ENCODE results near the gene INPP5K.
A peak's percentile ranks its signal among the peaks of the same experiment; 100 is the strongest.

Gene INPP5K

DNA sequence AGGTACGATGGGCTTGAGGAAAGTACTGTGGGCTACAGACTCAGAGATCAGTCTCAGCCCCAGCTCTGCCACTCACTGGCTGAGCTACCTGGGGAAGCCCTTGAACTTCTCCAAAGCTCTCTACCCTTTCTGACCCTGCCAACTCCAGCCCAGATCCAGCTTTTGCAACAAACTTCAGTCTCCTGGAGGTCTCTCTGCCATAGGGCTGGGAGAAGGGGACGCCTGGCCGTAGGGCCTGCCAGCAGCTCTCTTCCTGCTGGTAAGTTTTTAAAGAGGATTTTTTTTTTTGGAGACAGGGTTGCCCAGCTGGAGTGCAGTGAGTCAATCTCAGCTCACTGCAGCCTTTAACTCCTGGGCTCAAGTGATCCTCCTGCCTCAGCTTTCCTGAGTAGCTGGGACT, 11.5 kb downstream of the INPP5K start:
- no peak for DNase-seq

DNA sequence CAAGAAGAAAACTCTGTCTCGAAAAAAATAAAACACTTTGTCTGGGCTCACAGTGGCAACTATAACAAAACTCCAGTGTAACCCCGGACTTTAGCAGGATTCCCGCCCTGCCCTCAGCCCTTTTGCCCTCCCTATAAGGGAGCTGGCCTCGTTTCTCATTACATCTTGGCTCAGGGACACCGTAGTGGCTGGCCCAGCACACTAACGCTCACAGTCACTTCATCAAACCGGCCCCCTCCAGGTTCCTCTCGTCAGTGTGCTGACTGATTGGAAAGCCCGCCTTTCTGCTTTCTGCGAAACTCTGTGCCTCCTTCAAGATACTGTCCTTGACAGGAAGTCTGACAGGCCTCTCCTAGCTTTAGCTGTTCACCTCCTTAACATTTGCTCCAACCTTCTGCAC, 12.7 kb downstream of the INPP5K start:
- DNase-seq: no peak

DNA sequence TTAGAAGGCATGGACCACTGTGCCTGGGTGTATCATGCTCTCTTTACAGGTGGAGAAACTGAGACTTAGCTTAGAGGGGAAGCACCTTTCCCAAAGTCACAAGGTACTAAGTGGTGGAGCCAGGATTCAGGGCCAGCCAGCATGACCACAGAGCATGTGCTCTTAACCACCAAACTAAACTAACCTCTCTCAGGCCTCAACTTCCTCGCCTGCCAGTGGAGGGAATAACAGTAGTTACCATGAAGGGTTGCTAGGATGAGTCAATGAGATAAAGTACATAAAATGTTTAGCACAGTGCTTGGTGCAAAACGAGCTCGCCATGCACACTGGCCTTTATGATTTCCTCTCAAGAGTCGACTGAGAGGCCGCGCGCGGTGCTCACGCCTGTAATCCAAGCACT, 17.5 kb downstream of the INPP5K start:
- DNase-seq: peak; percentile 68

DNA sequence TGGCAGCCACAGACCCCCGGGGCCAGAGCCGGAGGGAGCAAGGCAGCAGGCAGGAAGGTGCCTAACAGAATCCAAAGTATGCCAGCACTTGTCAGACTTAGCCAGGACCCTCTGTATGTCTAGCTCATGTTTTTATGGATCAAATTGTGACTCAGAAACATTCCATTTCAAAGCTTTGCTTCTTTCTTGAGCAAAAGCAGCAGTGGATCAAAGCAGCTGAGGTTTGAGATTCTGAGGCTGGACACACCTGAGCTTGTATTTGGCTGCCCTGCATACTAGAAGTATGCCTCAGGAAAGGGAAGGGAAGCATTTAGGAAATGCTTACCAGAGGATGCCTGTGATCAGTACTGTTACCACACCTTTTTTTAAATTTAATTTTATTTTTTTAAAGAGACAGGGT, 18.2 kb downstream of the INPP5K start:
- no peak for DNase-seq

DNA sequence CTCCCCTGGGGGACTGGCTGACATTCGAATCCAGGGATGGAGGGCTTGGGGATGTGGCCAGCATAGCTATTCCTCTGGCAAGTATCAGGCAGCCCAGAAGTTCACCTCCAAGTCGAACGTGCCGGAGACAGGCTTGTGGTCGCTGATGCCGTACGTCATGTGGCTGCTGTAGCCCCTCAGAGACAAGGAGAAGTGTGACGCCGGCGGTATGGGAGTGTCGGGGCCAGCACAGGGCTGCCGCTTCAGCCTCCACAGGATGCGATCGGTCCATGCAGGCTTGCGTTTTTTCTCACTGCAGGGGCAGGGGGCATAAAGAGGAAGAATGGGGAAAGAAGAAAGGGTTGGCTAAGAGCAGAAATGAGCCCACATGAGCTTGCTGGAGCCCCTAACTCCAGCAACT, 18.6 kb downstream of the INPP5K start:
- DNase-seq: no peak

DNA sequence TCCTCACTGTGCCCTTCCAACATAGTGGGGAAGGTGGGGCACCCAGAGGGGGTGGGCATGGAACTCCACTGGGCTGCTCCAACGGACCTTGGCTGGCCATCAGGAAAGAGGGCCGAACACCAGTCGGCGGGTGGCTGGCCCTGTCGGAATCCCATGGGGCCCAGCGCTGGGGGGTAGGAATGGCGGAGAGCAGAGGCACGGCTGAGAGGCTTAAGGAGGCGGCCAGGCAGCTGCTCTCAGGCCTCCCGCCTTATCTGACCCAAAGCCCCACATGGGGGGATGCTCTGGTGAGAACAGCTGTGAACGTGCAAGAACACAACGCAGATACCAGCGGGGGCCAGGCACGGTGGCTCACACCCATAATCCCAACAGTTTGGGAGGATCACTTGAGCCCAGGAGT, 19.5 kb downstream of the INPP5K start:
- DNase-seq: no peak

DNA sequence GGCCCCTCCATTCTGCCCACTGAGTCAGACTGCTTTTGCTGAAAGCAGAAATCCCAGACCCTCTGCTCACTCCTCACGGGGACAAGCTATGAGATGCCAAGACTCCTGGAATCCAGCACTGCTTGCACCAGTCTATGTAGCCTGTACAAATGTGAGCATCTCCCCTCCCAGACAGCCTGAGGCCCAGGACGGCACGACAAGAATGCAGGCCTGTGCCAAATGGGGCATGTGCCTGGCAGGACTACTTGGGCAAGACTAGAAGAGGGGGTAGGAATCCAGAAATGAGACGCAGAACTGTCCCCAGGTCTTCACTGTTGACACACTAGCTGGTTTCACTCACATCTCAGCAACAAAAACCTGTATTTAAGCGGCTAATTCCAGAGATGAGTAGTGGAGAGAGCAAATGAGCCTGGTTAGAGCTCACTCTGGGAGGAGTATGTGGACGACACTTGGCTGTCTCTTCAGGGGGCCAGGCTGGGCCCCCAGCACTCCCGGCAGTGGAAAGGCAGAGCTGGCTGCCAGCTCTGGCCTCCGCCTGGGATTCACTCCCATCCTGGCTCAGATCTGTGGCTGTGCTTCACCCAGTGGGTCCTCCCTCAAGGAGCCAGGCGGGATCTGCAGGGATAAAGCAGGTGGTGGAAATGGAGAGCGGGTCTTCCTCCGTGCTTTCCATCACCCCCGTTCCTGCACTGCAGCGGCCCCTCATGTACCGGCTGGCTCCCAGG, 21.0 kb downstream of the INPP5K start:
- no peak for DNase-seq

DNA sequence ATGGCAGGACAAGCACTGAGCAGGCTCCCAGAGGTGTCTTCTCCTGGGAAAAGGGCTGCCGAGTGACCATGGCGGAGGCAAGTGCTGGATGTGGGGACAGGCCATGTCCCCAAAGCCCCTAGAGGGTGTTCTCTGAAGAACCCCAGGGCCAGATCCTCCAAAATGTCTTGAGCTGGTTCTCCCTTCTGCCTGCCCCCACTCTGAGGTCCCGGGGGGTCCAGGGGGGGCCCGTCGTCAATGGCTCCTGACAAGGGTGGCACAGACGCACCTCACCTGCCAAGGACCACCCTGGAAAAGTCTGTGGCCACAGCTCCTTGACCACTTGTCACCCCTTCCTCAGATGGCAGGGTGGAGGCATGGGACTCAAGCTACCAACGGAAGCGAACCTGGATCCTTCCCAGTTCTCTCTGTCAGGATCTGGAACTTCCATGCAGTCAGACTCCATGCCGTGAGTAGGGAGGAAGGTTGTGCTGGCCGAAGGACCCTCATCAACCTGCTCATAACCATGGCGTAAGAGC, 21.6 kb downstream of the INPP5K start:
- DNase-seq: no peak

DNA sequence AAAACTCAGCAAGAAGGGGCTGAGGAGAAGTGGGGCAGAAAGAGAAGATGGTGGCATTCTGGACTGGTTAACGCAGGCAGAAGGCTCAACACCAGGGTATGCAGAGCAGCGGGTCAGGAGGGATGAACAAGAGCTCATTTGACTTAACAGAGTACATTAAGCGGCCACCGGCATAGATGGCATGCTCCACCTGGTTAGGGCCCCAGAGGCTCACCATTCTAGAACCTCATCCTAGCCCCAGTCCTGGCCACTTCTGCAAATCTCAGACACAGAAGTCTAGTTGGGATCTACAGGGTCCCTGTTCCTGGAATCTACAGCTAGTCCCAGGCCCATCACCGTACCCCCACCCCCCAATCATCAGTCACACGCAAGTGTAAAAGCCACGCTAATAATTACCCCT, 22.2 kb downstream of the INPP5K start:
- DNase-seq: no peak

DNA sequence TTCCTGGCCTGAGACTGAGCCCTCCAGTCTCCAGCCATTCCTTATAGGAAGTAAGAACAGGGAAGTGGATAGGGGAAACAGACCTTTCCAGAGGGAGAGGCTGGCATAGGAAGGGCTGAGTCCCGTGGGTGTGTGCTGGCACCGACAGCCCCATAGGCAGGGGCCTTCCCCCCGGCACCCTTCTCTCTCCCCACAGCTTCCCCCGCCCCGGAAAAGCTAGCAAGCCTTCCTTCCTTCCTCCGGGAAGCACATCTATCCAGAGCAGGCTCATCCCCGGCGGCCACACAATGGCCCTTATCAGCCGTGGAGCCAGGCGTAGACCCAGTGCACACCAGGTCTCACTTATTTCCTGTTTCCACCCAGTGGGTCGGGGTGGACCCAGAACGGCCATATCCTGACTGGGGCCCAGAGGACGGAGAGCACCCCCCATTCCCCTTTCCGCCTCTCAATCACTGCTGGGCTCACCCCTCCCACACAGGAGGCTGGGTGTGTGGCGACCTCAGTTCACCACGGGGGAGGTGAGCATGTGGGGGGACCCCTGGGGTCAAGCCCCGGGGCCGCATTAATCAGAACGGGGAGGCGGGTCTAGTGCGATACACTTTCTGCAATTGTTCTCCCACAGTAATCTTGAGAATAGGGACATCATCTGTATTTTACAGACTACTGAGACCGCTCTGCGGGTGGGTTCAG, 23.0 kb downstream of the INPP5K start:
- peak; percentile 41 for DNase-seq

DNA sequence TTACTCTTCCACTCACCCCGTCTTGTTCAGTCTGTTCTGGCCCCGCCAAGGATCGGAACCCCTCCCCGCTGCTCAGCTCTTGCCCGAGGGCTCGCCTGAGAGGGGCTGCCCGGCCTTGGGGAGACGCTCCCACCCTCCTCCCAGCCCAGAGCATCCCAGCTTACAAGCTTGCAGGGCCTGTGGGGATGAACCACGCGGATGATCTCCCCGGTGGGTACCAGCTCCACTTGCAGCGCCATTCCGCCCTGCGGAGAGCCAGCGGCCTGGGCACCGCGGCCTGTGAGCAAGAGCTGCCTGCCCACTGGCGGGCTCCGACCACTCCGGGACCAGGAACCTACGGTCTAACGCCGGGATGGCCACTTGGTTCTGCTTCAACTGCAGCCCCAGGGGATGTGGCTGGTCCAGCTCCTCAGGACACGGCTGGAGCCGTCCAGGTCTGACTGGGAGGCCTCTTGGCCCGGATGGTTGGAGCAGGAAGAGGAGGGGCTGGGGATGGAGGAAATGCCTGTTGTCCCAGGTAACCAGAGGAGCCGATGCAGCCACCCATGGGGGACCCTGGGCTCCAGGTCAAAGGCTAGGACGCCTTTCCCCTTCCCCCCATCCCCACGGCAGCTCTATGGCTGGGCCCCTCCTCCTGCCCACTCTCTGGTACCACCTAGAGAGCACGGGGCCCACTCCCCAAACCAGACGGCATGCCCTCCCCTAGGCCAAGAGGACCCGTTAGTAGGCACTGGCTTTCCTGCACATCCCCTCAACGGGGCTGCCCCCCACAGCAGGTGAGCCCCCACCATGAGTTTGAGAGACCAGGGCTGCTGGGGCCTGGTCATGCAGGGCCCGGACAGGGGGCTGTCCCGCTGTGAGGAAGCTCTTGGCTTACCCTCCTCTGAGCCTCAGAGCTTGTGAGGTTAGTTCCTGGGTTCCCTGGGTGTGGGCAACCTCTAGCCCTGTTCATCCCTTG, 23.9 kb downstream of the INPP5K start, which contains the start of gene MYO1C:
MYO1C (minus strand) TSS at position 438 of the 958 bp plus-strand sequence; CDS start at position 239, 199 bp downstream.
- no peak for DNase-seq

DNA sequence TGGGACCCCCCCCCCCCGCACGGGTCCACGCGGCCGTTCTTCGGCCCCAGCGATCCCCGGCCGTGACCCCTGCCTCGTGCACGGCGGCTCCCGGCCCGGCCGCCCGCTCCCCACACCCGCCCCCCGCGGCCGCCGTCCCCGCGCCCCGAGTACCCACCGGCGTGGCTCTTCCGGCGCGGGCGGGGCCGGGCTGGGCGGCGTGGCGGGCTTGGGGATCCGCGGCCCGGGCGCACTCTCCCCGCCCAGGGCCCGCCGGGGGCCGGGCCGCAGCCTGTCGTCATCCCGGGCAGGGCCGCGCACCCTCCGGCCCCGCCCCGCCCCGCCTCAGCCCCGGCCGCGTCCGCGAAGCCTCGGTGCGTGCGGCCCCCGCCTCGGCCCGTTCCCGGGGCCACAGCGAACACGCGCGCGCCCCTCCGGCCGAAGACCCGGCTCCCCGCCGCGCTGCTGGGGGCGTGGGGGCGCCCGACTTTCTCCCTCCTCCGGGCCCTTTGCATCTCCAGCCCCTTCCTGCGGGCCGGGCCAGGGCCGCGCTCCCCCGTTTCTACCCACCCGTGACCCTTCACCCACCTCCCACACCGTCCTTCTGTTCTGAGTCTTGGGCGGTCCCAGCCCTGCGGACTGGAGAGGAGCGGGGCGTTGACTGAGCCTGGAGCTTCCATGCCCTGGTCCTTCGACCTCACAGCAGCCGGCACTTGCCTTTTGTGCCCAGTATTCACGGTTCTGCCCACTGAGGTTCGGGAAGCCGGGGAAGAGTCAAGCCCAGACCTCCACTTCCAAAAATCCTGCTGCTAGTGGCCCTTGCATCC, 24.8 kb downstream of the INPP5K start:
- peak; percentile 67 for DNase-seq

DNA sequence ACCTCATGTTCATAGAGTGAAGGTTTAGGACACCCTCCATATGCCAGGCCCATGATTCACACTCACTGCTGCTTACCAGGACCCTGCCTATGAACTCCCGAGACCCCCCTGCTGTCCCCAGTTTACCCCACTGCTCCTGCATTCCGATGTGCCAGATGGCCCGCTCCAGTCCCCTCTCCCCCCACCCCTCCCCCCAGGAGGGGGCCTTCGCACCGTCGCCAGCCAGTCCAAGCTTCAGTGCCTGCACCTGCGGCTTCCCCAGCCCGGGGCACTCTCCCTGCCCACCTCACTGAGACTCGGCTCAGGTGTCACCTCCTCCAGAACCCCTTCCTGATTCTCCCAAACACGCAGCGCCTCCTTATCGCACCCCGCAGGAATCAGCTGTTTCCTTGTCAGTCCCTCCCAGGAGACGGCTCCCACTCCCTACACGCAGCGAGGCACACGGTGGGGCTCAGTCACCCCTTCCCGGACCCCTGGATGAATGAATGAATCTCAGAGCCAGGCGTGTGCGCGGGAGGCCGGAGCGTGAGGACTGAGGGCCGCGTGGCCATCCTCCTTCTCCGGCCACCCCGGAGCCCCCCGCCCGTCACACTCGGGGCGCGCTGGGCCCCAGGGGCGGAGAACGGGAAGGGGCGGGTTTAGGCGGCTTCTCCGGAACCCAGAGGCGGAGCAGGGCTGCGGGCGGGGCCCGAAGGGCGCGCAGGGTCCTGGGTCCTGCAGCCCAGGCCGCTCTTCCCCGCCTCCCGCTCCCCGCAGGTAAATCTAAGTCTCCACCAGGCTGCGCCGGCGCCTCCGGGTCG, 25.6 kb downstream of the INPP5K start:
- DNase-seq: peak; percentile 79

DNA sequence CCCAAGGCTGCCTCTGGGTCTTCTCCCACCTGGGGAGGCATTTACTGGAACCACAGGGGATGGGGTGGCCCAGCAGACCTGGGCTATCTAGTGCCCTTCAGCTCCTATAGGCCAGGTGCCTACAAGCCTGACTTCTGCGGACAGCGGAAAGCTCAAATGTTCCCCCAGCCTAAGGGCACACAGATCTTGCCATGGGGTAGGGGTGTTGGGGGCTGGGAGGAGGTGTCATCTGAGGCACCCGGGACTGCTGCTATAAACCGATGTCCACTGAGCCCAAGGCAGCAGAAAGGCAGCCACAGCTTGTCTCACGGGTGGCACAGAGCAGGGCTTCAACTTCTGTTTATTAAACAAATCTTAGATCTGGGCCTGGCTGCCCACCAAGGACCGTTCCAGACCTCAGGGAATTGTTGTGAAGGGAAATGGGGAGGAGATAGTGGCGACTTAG, 27.6 kb downstream of the INPP5K start:
- no peak for DNase-seq

DNA sequence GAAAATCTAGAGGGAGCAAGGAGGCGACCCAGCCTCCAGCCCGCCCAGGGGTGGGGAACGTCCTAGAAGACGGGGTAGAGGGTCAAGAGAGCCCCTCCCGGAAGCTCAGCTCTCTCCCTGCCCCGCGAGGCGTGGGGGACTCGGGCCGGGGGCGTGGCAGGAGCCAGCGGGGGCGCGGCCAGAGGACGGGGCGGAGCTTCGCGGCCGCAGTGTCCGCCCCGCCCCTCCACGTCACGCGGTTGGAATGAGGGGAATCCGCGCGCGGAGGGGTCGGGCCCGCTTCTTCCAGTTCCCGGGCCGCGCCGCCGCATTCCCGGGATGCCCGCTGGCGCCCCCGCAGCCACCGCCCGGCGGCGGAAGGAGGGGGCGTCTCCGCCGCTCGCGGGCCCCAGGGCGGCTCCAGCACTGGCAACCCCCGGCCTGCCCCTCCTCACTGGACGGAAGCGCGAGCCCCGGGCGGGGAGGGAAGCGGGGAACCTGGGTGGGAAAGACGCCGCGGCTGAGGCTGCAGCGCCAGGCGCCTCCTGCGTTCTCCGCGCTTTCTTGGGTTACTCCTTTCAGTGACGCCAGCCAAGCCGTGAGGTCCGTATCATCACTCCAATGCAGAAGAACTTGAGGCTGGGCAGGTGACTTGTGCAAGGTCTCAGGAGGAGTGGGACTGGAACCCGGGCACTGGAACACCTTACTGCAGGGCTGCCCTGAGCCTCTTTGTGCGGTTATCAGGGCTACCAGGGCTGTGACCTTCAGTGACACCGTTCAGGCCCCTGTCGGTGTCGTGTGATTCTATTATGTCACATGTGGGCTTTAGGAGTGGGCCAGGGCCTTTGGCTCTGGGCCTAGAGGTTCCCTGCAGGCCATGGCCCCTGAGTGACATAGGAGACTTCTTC, 28.2 kb downstream of the INPP5K start:
- DNase-seq: peak; percentile 65

DNA sequence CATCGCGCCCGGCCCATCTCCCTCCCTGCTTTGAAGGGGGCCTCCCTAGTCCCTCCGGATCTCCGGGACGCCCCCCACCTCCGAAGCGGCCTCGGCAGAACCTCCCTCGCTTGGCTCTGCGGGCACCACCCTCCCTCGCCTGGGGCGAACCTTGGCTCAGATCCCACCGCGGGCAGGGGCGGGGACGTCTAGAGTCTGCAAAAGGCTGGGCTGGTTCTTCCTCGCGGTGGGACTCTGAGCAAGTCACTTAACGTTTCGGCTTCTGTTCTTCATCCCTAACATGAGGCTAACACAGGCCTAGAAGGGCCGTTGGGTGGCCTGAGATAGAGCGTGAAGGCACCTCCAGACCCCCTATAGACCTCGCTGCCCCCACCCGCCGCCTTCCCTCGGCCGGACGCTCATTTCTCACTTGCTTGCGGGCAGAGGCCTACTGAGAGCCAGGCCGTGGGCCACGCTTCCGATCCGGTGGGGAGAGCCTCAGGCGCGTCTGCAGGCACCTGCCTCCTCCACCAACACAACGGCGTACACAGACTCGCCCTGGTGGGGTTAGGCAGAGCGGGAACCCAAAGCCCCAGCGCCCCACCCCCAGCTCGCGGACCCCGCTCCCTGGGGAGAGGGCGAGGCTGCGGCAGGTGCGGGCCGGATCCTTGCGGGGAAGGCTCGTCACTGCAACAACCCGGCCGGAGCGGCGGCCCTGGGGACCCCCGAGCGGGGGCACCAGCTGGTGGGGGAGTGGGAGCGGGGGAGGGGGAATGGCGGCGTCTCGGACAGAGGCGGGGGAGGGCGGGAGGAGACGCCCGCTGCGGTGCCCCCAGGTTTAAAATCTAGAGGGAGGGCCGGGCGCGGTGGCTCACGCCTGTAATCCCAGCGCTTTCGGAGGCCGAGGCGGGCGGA, 29.4 kb downstream of the INPP5K start:
- DNase-seq: peak; percentile 93

DNA sequence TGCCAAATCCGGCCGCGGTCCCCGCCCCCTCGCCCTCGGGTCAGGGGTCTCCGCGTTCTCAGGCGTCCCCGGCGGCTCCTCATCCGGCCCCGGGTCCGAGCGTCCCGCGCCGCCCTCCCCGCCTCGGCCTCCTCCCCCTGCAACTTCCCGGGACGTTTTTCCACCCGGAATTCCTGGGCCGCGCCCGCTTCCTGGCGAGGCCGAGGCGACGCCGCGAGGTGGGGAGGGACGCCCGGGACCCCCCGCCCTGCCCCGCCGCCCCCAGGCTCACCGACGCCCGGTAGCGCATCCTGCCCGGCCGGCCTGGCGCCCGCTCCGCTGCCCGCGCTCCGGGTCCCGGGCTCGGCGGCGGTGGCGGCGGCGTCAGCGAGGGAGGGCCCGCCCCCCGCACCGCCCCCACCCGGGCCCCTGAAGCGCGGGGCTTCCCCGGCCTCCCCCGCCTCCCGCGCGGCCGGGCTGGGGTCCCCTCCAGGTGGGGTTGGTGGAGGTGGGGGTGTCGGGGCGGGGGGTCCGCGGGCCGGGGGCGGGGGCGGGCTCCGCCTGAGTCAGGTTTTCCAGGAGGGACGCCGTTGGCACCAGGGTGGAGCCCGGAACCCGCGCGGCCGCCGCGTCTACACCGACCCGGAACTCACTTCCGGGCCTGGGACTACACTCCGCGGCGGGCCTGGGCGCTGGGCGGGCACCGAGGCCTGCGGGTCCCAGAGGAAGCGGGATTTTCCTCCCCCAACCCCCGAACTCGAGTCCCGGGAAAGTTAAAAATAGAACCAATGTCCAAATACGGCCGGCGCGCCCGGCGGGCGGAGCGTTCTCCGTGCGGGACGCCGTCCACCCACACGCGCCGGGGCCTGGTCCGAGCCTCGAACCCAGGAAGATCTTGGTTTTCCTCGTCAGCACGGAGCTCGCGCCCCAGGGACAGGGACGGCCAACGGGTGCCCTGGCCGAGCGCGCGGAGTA, 30.7 kb downstream of the INPP5K start:
- DNase-seq: peak; percentile 42
